Measurements from ENCODE around the gene CRYBG1. TPM values are rescaled to one million over a fixed set of nuclear protein-coding genes. Genes with fewer than 3 reads are reported as not detected.

The CRYBG1 gene
- total and polyA plus RNA-seq, 2 experiments from 2014 or later = 3.2 to 10.0 TPM

DNA sequence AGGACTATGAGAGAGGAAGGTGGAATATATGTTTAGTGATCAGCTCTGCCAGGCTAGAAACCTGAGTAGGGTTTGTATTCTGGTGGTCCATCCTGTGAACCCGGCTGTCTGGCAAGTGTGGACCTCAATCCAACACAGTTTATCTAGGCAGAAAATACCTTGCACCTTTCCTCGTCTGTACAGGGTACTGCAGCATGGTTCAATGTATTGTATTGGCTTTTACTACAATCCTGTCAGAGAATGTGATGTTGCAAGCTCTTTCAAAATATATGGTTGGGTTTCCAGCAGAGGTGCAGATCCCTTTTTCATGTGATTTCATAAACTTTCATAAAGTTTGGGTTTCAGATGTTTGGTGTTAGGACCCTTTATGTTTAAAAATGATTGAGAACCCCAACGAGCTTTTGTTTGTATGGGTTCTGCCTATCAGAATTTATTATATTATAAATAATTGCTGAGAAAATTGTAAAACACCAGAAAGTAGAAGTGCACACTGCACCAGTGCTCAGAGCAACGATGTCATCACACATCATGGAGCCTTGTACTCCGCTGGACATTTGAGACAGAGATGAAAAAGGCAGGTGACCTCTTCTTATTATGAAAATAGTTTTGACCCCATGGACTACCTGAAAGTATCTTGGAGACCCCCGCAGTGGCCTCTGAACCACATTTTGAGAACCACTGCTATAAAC is 162.2 kb downstream of the CRYBG1 start:
- H3K27ac ChIP-seq = no peak overlapping the region

DNA sequence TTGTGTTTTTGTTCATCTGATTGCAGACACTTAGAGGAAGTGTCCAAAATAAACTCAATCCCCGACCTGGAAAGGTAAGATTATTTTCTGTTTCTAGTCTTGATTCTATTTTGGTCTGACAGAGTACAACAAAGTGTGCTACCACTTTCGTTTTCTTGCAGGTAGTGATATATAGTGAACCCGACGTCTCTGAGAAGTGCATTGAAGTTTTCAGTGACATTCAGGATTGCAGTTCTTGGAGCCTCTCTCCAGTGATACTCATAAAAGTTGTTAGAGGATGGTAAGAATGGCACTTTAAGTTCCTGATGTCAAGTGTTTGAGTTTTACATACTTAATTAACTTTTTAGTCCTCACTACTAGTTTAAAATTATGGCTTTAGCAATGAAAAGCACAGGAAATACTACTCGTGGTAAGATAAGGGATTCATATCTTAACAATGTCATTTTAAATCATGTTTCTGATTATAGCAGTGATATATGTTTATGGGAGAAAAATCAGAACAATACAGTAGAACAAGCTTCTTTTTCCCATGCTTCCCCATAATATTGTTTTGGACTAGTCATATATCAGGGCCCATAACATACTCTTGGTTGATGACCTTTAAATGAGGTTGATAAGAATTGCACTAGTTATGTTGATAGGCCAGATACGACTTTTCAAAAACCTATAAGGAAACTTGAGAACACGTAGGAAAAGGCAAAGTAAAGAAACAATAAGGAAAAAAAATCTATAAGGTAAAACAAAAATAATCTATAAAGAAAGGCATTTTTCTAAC is 164.8 kb downstream of the CRYBG1 start:
- no peaks in the 10 kb centered on the region for H3K4me1 ChIP-seq (ENCODE audit: insufficient read depth)
- H3K4me3 ChIP-seq = no peak overlapping the region
- no peaks in the 10 kb centered on the region for H3K36me3 ChIP-seq (replicated peaks; ENCODE audit: insufficient read depth, low read depth)
- WGBS (ENCODE audit: low lambda C conversion rate, missing lambda C conversion rate) = 67% methylated on average over 7 of the region's 7 CpGs
- H3K79me2 ChIP-seq = no peaks in the 10 kb centered on the region
- H2AFZ ChIP-seq = no peak overlapping the region
- H3K9me3 ChIP-seq (ENCODE audit: low read depth) = no peaks in the 10 kb centered on the region
- no peaks in the 10 kb centered on the region for H4K20me1 ChIP-seq (ENCODE audit: insufficient read depth, poor library complexity, severe bottlenecking)
- TF ChIP-seq, protein P1, sequence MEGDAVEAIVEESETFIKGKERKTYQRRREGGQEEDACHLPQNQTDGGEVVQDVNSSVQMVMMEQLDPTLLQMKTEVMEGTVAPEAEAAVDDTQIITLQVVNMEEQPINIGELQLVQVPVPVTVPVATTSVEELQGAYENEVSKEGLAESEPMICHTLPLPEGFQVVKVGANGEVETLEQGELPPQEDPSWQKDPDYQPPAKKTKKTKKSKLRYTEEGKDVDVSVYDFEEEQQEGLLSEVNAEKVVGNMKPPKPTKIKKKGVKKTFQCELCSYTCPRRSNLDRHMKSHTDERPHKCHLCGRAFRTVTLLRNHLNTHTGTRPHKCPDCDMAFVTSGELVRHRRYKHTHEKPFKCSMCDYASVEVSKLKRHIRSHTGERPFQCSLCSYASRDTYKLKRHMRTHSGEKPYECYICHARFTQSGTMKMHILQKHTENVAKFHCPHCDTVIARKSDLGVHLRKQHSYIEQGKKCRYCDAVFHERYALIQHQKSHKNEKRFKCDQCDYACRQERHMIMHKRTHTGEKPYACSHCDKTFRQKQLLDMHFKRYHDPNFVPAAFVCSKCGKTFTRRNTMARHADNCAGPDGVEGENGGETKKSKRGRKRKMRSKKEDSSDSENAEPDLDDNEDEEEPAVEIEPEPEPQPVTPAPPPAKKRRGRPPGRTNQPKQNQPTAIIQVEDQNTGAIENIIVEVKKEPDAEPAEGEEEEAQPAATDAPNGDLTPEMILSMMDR (IDR thresholded peaks at IDR 0.05; ENCODE audit: poor library complexity) = no peak
- TF ChIP-seq EZH2 (IDR thresholded peaks at IDR 0.05; ENCODE audit: borderline replicate concordance) (no peak), EZH2phosphoT487 (IDR thresholded peaks at IDR 0.05; ENCODE audit: low read depth, severe bottlenecking, unreplicated experiment) (no peak)
- no peaks in the 10 kb centered on the region for H3K9me2 ChIP-seq (replicated peaks; ENCODE audit: insufficient read depth)
- H3K27ac ChIP-seq = no peak overlapping the region
- H3K27me3 ChIP-seq = no peaks in the 10 kb centered on the region
- H3K4me2 ChIP-seq = no peak overlapping the region
- no peak for DNase-seq (ENCODE audit: low spot score)

More for the DNA sequence above, 162.2 kb downstream of the CRYBG1 start:
- 87% methylated on average over 6 of the region's 6 CpGs for WGBS (ENCODE audit: low lambda C conversion rate, missing lambda C conversion rate)
- H3K9me3 ChIP-seq (ENCODE audit: low read depth) = no peaks in the 10 kb centered on the region
- no peaks in the 10 kb centered on the region for H3K27me3 ChIP-seq
- DNase-seq (ENCODE audit: low spot score) = no peak
- H4K20me1 ChIP-seq (ENCODE audit: insufficient read depth, poor library complexity, severe bottlenecking) = no peaks in the 10 kb centered on the region
- H3K4me1 ChIP-seq (ENCODE audit: insufficient read depth) = no peaks in the 10 kb centered on the region
- H2AFZ ChIP-seq = no peak overlapping the region
- no peaks in the 10 kb centered on the region for H3K36me3 ChIP-seq (replicated peaks; ENCODE audit: insufficient read depth, low read depth)
- H3K4me3 ChIP-seq = no peak overlapping the region
- TF ChIP-seq EZH2 (IDR thresholded peaks at IDR 0.05; ENCODE audit: borderline replicate concordance) (no peak), EZH2phosphoT487 (IDR thresholded peaks at IDR 0.05; ENCODE audit: low read depth, severe bottlenecking, unreplicated experiment) (no peak)
- TF ChIP-seq, protein P1 (IDR thresholded peaks at IDR 0.05; ENCODE audit: poor library complexity) = no peak
- H3K79me2 ChIP-seq = no peaks in the 10 kb centered on the region
- H3K9me2 ChIP-seq (replicated peaks; ENCODE audit: insufficient read depth) = no peaks in the 10 kb centered on the region
- no peak overlapping the region for H3K4me2 ChIP-seq

DNA sequence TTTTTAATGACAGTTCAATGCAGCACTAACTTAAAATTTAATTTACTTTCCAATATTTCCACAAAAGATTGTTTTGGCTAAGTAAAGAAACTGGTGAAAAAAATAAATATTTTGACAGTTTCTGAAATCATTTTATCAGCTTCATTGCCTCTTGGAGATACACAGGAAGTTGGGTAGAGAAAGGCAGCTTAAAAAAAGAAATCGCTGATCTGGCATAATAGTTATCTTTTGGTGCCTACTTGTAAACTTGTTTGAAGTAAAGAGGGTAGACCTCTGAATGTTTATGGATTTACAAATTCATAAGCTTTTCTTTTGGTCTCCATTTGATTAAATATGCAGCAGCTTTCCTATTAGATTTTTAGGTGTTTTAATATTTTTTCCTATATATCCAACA is 165.4 kb downstream of the CRYBG1 start:
- H3K4me3 ChIP-seq = no peak overlapping the region
- no peaks in the 10 kb centered on the region for H3K79me2 ChIP-seq
- no peaks in the 10 kb centered on the region for H3K36me3 ChIP-seq (replicated peaks; ENCODE audit: insufficient read depth, low read depth)
- H3K9me3 ChIP-seq (ENCODE audit: low read depth) = no peaks in the 10 kb centered on the region
- no peaks in the 10 kb centered on the region for H4K20me1 ChIP-seq (ENCODE audit: insufficient read depth, poor library complexity, severe bottlenecking)
- H3K27me3 ChIP-seq = no peaks in the 10 kb centered on the region
- TF ChIP-seq EZH2phosphoT487 (IDR thresholded peaks at IDR 0.05; ENCODE audit: low read depth, severe bottlenecking, unreplicated experiment) (no peak), EZH2 (IDR thresholded peaks at IDR 0.05; ENCODE audit: borderline replicate concordance) (no peak)
- TF ChIP-seq, protein P1 (IDR thresholded peaks at IDR 0.05; ENCODE audit: poor library complexity) = no peak
- no peak overlapping the region for H3K27ac ChIP-seq
- H3K4me2 ChIP-seq = no peak overlapping the region
- H2AFZ ChIP-seq = no peak overlapping the region
- no peaks in the 10 kb centered on the region for H3K4me1 ChIP-seq (ENCODE audit: insufficient read depth)
- DNase-seq (ENCODE audit: low spot score) = no peak
- no peaks in the 10 kb centered on the region for H3K9me2 ChIP-seq (replicated peaks; ENCODE audit: insufficient read depth)
- WGBS (ENCODE audit: low lambda C conversion rate, missing lambda C conversion rate) = 100% methylated on average over 1 of the region's 1 CpG
